ENCODE measurements around the gene CD79A. TPM values are rescaled to one million over a fixed set of nuclear protein-coding genes. Genes with fewer than 3 reads are reported as not detected.

Gene CD79A
- total and polyA plus RNA-seq, 2 donors (not counting 1 experiment from before 2014, with no cell fraction given) = 0.07 to 0.17 TPM

DNA sequence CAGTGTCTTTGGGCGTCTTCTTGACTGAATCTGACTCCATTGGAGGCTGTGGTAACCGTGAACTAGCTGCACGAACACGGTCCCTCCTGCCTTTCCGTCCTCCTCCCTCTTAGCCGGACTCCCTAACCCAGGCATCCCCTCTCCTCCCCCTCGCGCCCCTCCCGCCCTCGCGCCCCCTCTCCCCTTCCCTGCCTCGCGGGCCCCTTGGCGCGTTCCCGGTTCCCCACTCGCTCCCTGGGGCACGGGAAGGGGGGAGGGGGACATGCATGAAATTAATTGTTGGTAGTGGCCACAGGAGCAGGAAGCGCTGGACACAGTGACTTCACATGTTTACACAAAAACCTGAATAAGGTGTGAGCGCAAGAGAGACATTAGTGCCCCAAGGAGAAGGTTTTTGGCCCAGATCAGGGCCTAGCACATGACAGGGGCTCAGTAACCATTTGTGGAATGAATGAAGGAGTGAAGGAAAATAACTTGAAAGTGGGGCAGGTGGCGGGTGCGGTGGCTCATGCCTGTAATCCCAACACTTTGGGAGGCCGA lies 32.0 kb upstream of the CD79A start:
- H3K4me2 ChIP-seq (ENCODE audit: extremely low read depth, insufficient read depth, low read length) = no peak overlapping the region
- H3K9me3 ChIP-seq (ENCODE audit: control insufficient read depth, insufficient read depth, low read depth, low read length) = no peaks in the 10 kb centered on the region

GRCh38 chr19:41847351-41848105 lies 29.6 kb upstream of the CD79A start:
- H3K79me2 ChIP-seq (ENCODE audit: control insufficient read depth, insufficient read depth, low read length) = no peaks in the 10 kb centered on the region
- DNase-seq (ENCODE audit: low read depth in 2 of 2) = no peak
- H3K27ac ChIP-seq (ENCODE audit: insufficient read depth, low read length) = no peak overlapping the region
- peaks cover 15% of the 10 kb centered on the region for H3K27me3 ChIP-seq (ENCODE audit: control insufficient read depth, insufficient read depth, low read length)
- H3K4me1 ChIP-seq (ENCODE audit: control insufficient read depth, extremely low read depth, insufficient read depth, low read length) = no peaks in the 10 kb centered on the region
- no peak overlapping the region for H3K9ac ChIP-seq (ENCODE audit: insufficient read depth, low read length)
- H3K9me3 ChIP-seq (ENCODE audit: control insufficient read depth, insufficient read depth, low read depth, low read length) = no peaks in the 10 kb centered on the region
- no peak overlapping the region for H3K4me3 ChIP-seq (replicated peaks in 1 of 4; ENCODE audit: control extremely low read depth in 1 of 4, insufficient read depth in 1 of 4, low read depth in 3 of 4, low read length in 4 of 4)
- no peaks in the 10 kb centered on the region for H4K20me1 ChIP-seq (ENCODE audit: control insufficient read depth, extremely low read depth, insufficient read depth, low read length)
- H3K4me2 ChIP-seq (ENCODE audit: extremely low read depth, insufficient read depth, low read length) = no peak overlapping the region
- no peak for TF ChIP-seq EZH2 (IDR thresholded peaks at IDR 0.05; ENCODE audit: low read length, missing control alignments)
- TF ChIP-seq, protein P1, sequence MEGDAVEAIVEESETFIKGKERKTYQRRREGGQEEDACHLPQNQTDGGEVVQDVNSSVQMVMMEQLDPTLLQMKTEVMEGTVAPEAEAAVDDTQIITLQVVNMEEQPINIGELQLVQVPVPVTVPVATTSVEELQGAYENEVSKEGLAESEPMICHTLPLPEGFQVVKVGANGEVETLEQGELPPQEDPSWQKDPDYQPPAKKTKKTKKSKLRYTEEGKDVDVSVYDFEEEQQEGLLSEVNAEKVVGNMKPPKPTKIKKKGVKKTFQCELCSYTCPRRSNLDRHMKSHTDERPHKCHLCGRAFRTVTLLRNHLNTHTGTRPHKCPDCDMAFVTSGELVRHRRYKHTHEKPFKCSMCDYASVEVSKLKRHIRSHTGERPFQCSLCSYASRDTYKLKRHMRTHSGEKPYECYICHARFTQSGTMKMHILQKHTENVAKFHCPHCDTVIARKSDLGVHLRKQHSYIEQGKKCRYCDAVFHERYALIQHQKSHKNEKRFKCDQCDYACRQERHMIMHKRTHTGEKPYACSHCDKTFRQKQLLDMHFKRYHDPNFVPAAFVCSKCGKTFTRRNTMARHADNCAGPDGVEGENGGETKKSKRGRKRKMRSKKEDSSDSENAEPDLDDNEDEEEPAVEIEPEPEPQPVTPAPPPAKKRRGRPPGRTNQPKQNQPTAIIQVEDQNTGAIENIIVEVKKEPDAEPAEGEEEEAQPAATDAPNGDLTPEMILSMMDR (conservative IDR thresholded peaks at IDR 0.05 in 1 of 2, IDR thresholded peaks at IDR 0.05 in 1 of 2; ENCODE audit: low read depth in 1 of 2, low read length in 2 of 2) = no peak
- no peaks in the 10 kb centered on the region for H3K36me3 ChIP-seq (ENCODE audit: control insufficient read depth, insufficient read depth, low read length)
- no peak overlapping the region for H2AFZ ChIP-seq (ENCODE audit: low read length)

More for the DNA sequence above, 32.0 kb upstream of the CD79A start:
- Histone ChIP-seq H3K27me3 (ENCODE audit: control insufficient read depth, insufficient read depth, low read length) (peaks cover 2% of the 10 kb centered on the region), H3K36me3 (ENCODE audit: control insufficient read depth, insufficient read depth, low read length) (no peaks in the 10 kb centered on the region), H4K20me1 (ENCODE audit: control insufficient read depth, extremely low read depth, insufficient read depth, low read length) (no peaks in the 10 kb centered on the region), H3K9ac (ENCODE audit: insufficient read depth, low read length) (no peak overlapping the region), H3K4me3 (replicated peaks in 1 of 4; ENCODE audit: control extremely low read depth in 1 of 4, insufficient read depth in 1 of 4, low read depth in 3 of 4, low read length in 4 of 4) (no peak overlapping the region), H3K79me2 (ENCODE audit: control insufficient read depth, insufficient read depth, low read length) (no peaks in the 10 kb centered on the region), H2AFZ (ENCODE audit: low read length) (no peak overlapping the region), H3K27ac (ENCODE audit: insufficient read depth, low read length) (no peak overlapping the region), H3K4me1 (ENCODE audit: control insufficient read depth, extremely low read depth, insufficient read depth, low read length) (no peaks in the 10 kb centered on the region)
- DNase-seq (ENCODE audit: low read depth in 2 of 2) = no peak
- TF ChIP-seq, protein P1 (conservative IDR thresholded peaks at IDR 0.05 in 1 of 2, IDR thresholded peaks at IDR 0.05 in 1 of 2; ENCODE audit: low read depth in 1 of 2, low read length in 2 of 2) = no peak
- no peak for TF ChIP-seq EZH2 (IDR thresholded peaks at IDR 0.05; ENCODE audit: low read length, missing control alignments)

DNA sequence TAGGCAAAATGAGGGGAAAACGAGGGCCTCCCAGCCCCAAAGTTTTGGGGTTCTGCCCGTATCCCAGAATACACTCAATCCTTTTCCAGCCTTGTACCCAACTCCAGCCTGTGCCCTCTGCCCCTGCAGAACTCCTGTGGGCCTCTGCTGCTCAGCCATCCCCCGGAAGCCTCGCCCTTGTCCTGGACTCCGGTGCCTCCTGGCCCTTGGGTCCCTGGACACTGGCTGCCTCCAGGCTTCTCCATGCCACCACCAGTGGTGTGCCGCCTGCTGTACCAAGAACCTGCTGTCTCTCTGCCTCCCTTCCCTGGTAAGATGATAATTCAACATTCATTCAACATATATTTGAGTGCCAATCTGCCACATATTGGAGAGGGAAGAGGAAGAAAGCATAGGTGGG lies 28.4 kb upstream of the CD79A start:
- H2AFZ ChIP-seq (ENCODE audit: low read length) = no peak overlapping the region
- H3K4me3 ChIP-seq (replicated peaks in 1 of 4; ENCODE audit: control extremely low read depth in 1 of 4, insufficient read depth in 1 of 4, low read depth in 3 of 4, low read length in 4 of 4) = no peak overlapping the region
- no peaks in the 10 kb centered on the region for H3K9me3 ChIP-seq (ENCODE audit: control insufficient read depth, insufficient read depth, low read depth, low read length)
- no peaks in the 10 kb centered on the region for H3K4me1 ChIP-seq (ENCODE audit: control insufficient read depth, extremely low read depth, insufficient read depth, low read length)
- no peaks in the 10 kb centered on the region for H3K36me3 ChIP-seq (ENCODE audit: control insufficient read depth, insufficient read depth, low read length)
- H4K20me1 ChIP-seq (ENCODE audit: control insufficient read depth, extremely low read depth, insufficient read depth, low read length) = no peaks in the 10 kb centered on the region
- H3K4me2 ChIP-seq (ENCODE audit: extremely low read depth, insufficient read depth, low read length) = no peak overlapping the region
- no peak overlapping the region for H3K27ac ChIP-seq (ENCODE audit: insufficient read depth, low read length)
- peaks cover 18% of the 10 kb centered on the region for H3K27me3 ChIP-seq (ENCODE audit: control insufficient read depth, insufficient read depth, low read length)
- no peaks in the 10 kb centered on the region for H3K79me2 ChIP-seq (ENCODE audit: control insufficient read depth, insufficient read depth, low read length)
- TF ChIP-seq EZH2 (IDR thresholded peaks at IDR 0.05; ENCODE audit: low read length, missing control alignments) = no peak
- TF ChIP-seq, protein P1 (conservative IDR thresholded peaks at IDR 0.05 in 1 of 2, IDR thresholded peaks at IDR 0.05 in 1 of 2; ENCODE audit: low read depth in 1 of 2, low read length in 2 of 2) = no peak
- H3K9ac ChIP-seq (ENCODE audit: insufficient read depth, low read length) = no peak overlapping the region
- no peak for DNase-seq (ENCODE audit: low read depth in 2 of 2)
